H9 (cell line): ENCODE results near the gene LYRM9. TPM values are rescaled to one million over a fixed set of nuclear protein-coding genes. Genes with fewer than 3 reads are reported as not detected.

Experiments used
- DNase-seq: peaks from one replicate; pipeline ENCODE4 v3.0.0-alpha.2; 2017
- H2AFZ ChIP-seq: one replicate; pipeline ENCODE4 v1.6.1; 2013; ENCODE audit warnings: mild to moderate bottlenecking, low read length, control low read depth, moderate library complexity
- H2AK5ac ChIP-seq: 2 replicates; pipeline ENCODE4 v1.6.1; 2013; ENCODE audit warnings: low read length, control low read depth, mixed read lengths; ENCODE audit not compliant: insufficient read length
- H2BK120ac ChIP-seq: one replicate; pipeline ENCODE4 v1.6.1; 2013; ENCODE audit warnings: low read depth, mild to moderate bottlenecking, low read length, control low read depth, inconsistent platforms; ENCODE audit not compliant: poor library complexity, severe bottlenecking
- H2BK12ac ChIP-seq: 2 replicates; pipeline ENCODE4 v1.6.1; 2013; ENCODE audit warnings: low read length, control low read depth, mixed read lengths, low read depth; ENCODE audit not compliant: insufficient read length
- H2BK15ac ChIP-seq: 2 replicates; pipeline ENCODE4 v1.6.1; 2013; ENCODE audit warnings: low read depth, low read length, control low read depth
- H2BK20ac ChIP-seq: one replicate; pipeline ENCODE4 v1.6.1; 2013; ENCODE audit warnings: low read depth, mild to moderate bottlenecking, low read length, control low read depth, inconsistent platforms; ENCODE audit not compliant: poor library complexity, severe bottlenecking
- H2BK5ac ChIP-seq: 2 replicates; pipeline ENCODE4 v1.6.1; 2013; ENCODE audit warnings: low read length, control low read depth, mixed read lengths; ENCODE audit not compliant: insufficient read length
- H3K14ac ChIP-seq: 2 replicates; pipeline ENCODE4 v1.6.1; 2013; ENCODE audit warnings: low read length, control low read depth; ENCODE audit not compliant: insufficient read depth
- H3K18ac ChIP-seq: 2 replicates; pipeline ENCODE4 v1.6.1; 2013; ENCODE audit warnings: low read depth, mild to moderate bottlenecking, mixed read lengths, low read length, control low read depth; ENCODE audit not compliant: insufficient read length
- H3K23ac ChIP-seq: 2 replicates; pipeline ENCODE4 v1.6.1; 2013; ENCODE audit warnings: low read length, control low read depth, mixed read lengths, low read depth; ENCODE audit not compliant: insufficient read length
- H3K23me2 ChIP-seq: 2 replicates; pipeline ENCODE4 v1.6.1; 2013; ENCODE audit warnings: low read depth, mild to moderate bottlenecking, mixed read lengths, low read length, control low read depth; ENCODE audit not compliant: insufficient read length, poor library complexity, severe bottlenecking
- H3K27ac ChIP-seq: 2 replicates; pipeline ENCODE4 v1.5.1; 2013; ENCODE audit warnings: low read length, control low read depth, mixed read lengths, low read depth; ENCODE audit not compliant: insufficient read length
- H3K27me3 ChIP-seq: 2 replicates; pipeline ENCODE4 v1.6.1; 2013; ENCODE audit warnings: low read length, control low read depth, inconsistent platforms; ENCODE audit not compliant: insufficient read depth
- H3K4ac ChIP-seq: 2 replicates; pipeline ENCODE4 v1.6.1; 2013; ENCODE audit warnings: low read depth, mild to moderate bottlenecking, control low read depth, inconsistent platforms, low read length, moderate library complexity
- H3K4me1 ChIP-seq: 2 replicates; pipeline ENCODE4 v1.6.1; 2013; ENCODE audit warnings: low read length, control low read depth, inconsistent platforms; ENCODE audit not compliant: insufficient read depth
- H3K4me2 ChIP-seq: 2 replicates; pipeline ENCODE4 v1.6.1; 2013; ENCODE audit warnings: low read length, control low read depth, mixed read lengths; ENCODE audit not compliant: insufficient read length, insufficient read depth
- H3K56ac ChIP-seq: 2 replicates; pipeline ENCODE4 v1.6.1; 2013; ENCODE audit warnings: low read depth, mild to moderate bottlenecking, mixed read lengths, low read length, control low read depth; ENCODE audit not compliant: insufficient read length
- H3K79me1 ChIP-seq: 2 replicates; pipeline ENCODE4 v1.6.1; 2013; ENCODE audit warnings: low read depth, mild to moderate bottlenecking, moderate library complexity, low read length, control low read depth, inconsistent platforms; ENCODE audit not compliant: insufficient read depth, poor library complexity, severe bottlenecking
- H3K79me2 ChIP-seq: 2 replicates; pipeline ENCODE4 v1.6.1; 2013; ENCODE audit warnings: low read length, control low read depth, inconsistent platforms; ENCODE audit not compliant: insufficient read depth
- H3K9ac ChIP-seq: 2 replicates; pipeline ENCODE4 v1.6.1; 2013; ENCODE audit warnings: low read length, control low read depth, mixed read lengths; ENCODE audit not compliant: insufficient read length; ENCODE audit errors: extremely low read depth
- H3K9me3 ChIP-seq: one replicate; pipeline ENCODE4 v1.6.1; 2013; ENCODE audit warnings: low read depth, low read length, inconsistent platforms; ENCODE audit not compliant: control insufficient read depth
- H3T11ph ChIP-seq: one replicate; pipeline ENCODE4 v1.6.1; 2013; ENCODE audit warnings: mild to moderate bottlenecking, low read length, control low read depth, inconsistent platforms
- H4K20me1 ChIP-seq: one replicate; pipeline ENCODE4 v1.6.1; 2013; ENCODE audit not compliant: control insufficient read depth, insufficient read length, insufficient read depth
- H4K5ac ChIP-seq: 2 replicates; pipeline ENCODE4 v1.6.1; 2013; ENCODE audit warnings: low read depth, mild to moderate bottlenecking, mixed read lengths, low read length, control low read depth; ENCODE audit not compliant: insufficient read length
- H4K8ac ChIP-seq: replicated peaks from 2 replicates; pipeline ENCODE4 v1.6.1; 2013; ENCODE audit warnings: low read length, control low read depth, mixed read lengths, low read depth; ENCODE audit not compliant: insufficient read length
- H4K91ac ChIP-seq: 2 replicates; pipeline ENCODE4 v1.6.1; 2013; ENCODE audit warnings: low read depth, mild to moderate bottlenecking, moderate library complexity, mixed read lengths, low read length, control low read depth; ENCODE audit not compliant: insufficient read length
- H3K27ac Mint-ChIP-seq, 3 experiments: 2 replicates in 2 of 3; 3 replicates in 1 of 3; pipeline ENCODE4 v1.8.0; 2020 to 2021; ENCODE audit warnings: mixed read lengths in 3 of 3, mild to moderate bottlenecking in 1 of 3, moderate library complexity in 1 of 3
- H3K27me3 Mint-ChIP-seq: 2 replicates; pipeline ENCODE4 v1.8.0; 2021; ENCODE audit warnings: low read depth, mild to moderate bottlenecking, moderate library complexity, mixed read lengths
- H3K36me3 Mint-ChIP-seq, 3 experiments: 2 replicates in 2 of 3; 3 replicates in 1 of 3; pipeline ENCODE4 v1.8.0; 2020 to 2021; ENCODE audit warnings: low read depth in 3 of 3, mixed read lengths in 3 of 3; ENCODE audit not compliant: insufficient read depth in 1 of 3
- H3K4me1 Mint-ChIP-seq, 2 experiments: 2 replicates each; pipeline ENCODE4 v1.8.0; 2020; ENCODE audit warnings: mixed read lengths in 2 of 2
- H3K4me3 Mint-ChIP-seq, 2 experiments: 2 replicates in 1 of 2; 3 replicates in 1 of 2; pipeline ENCODE4 v1.8.0; 2020 to 2021; ENCODE audit warnings: mild to moderate bottlenecking in 2 of 2, mixed read lengths in 2 of 2, moderate library complexity in 1 of 2
- H3K9me3 Mint-ChIP-seq, 2 experiments: 2 replicates in 1 of 2; 3 replicates in 1 of 2; pipeline ENCODE4 v1.8.0; 2020; ENCODE audit warnings: mild to moderate bottlenecking in 2 of 2, mixed read lengths in 2 of 2, moderate library complexity in 1 of 2
- CTCF ChIP-seq: fragments of 200-600 bp; sonication (generic); conservative IDR thresholded peaks from 3 replicates; pipeline ENCODE4 v1.8.0; 2021; ENCODE audit warnings: antibody characterized with exemption, mild to moderate bottlenecking
- total RNA-seq: library from RNA; stranded (reverse); gene quantifications from 2 replicates; pipeline ENCODE4 v1.2.1, GENCODE V29; 2021

The LYRM9 gene
- total RNA-seq, 1 experiment from 2014 or later = 2.2 TPM

GRCh38 chr17:27898096-27898495 is 4.9 kb upstream of the LYRM9 start:
- Histone ChIP-seq H3K27me3 (no peaks in the 10 kb centered on the region), H3T11ph (no peak overlapping the region), H3K4me2 (no peak overlapping the region), H3K4me1 (peaks cover 2% of the 10 kb centered on the region), H2BK12ac (no peak overlapping the region), H4K20me1 (no peaks in the 10 kb centered on the region), H3K79me2 (no peaks in the 10 kb centered on the region), H3K79me1 (no peaks in the 10 kb centered on the region), H3K14ac (no peak overlapping the region), H3K56ac (no peak overlapping the region), H2BK20ac (no peak overlapping the region), H2BK5ac (no peak overlapping the region), H3K27ac (no peak overlapping the region), H3K18ac (no peak overlapping the region), H4K5ac (no peak overlapping the region), H3K9me3 (no peaks in the 10 kb centered on the region), H3K4ac (no peak overlapping the region), H3K23ac (no peak overlapping the region), H2AK5ac (no peak overlapping the region), H4K8ac (no peak overlapping the region), H4K91ac (no peak overlapping the region), H2BK120ac (no peak overlapping the region), H2BK15ac (no peak overlapping the region), H3K9ac (no peak overlapping the region), H2AFZ (no peak overlapping the region), H3K23me2 (no peaks in the 10 kb centered on the region)
- Mint-ChIP-seq H3K27ac (no peak overlapping the region), H3K9me3 (no peaks in the 10 kb centered on the region; a peak in 1 of 5 replicates), H3K4me1 (peaks cover 50 to 55% of the 10 kb centered on the region in 2 experiments), H3K36me3 (no peaks in the 10 kb centered on the region), H3K4me3 (no peak overlapping the region), H3K27me3 (peaks cover 10% of the 10 kb centered on the region)
- no peak for DNase-seq
- no peak for TF ChIP-seq CTCF
